HepG2 (cell line): Measurements from ENCODE around the gene PYURF. TPM values are rescaled to one million over a fixed set of nuclear protein-coding genes. Genes with fewer than 3 reads are reported as not detected.

Experiments used
- FLYWCH1 ChIP-seq: sonication (generic); formaldehyde crosslinking; IDR thresholded peaks from 2 replicates; pipeline ENCODE4 v1.8.1; 2023; ENCODE audit warnings: mild to moderate bottlenecking, missing genetic modification reagents
- NFIC ChIP-seq: IDR thresholded peaks from 2 replicates; pipeline ENCODE4 v1.6.1; 2012; ENCODE audit warnings: mild to moderate bottlenecking, low read length, inconsistent platforms
- SUZ12 ChIP-seq: fragments of 150-350 bp; IDR thresholded peaks from 2 replicates; pipeline ENCODE4 v1.6.1; 2014; ENCODE audit warnings: low read depth, low read length
- ZBTB21 ChIP-seq: sonication (generic); formaldehyde crosslinking; IDR thresholded peaks from 2 replicates; pipeline ENCODE4 v1.4.0; 2020; ENCODE audit warnings: missing genetic modification reagents
- ZNF207 ChIP-seq: fragments of 450-650 bp; IDR thresholded peaks from 2 replicates; pipeline ENCODE4 v1.6.1; 2016; ENCODE audit warnings: antibody characterized with exemption, borderline replicate concordance
- ZNF44 ChIP-seq: sonication (generic); formaldehyde crosslinking; IDR thresholded peaks from 2 replicates; pipeline ENCODE4 v1.5.1; 2020; ENCODE audit warnings: mild to moderate bottlenecking, missing genetic modification reagents
- ZNF484 ChIP-seq: sonication (generic); formaldehyde crosslinking; IDR thresholded peaks from 2 replicates; pipeline ENCODE4 v1.5.1; 2020; ENCODE audit warnings: mild to moderate bottlenecking, low read depth, missing genetic modification reagents, borderline replicate concordance
- ZNF710 ChIP-seq: sonication (generic); formaldehyde crosslinking; IDR thresholded peaks from 2 replicates; pipeline ENCODE4 v1.5.0; 2020; ENCODE audit warnings: mild to moderate bottlenecking, missing genetic modification reagents, borderline replicate concordance
- ZNF749 ChIP-seq: sonication (generic); formaldehyde crosslinking; IDR thresholded peaks from 2 replicates; pipeline ENCODE4 v1.8.0; 2022; ENCODE audit warnings: mild to moderate bottlenecking, missing genetic modification reagents, moderate library complexity, borderline replicate concordance
- ZNF850 ChIP-seq: sonication (generic); formaldehyde crosslinking; conservative IDR thresholded peaks from 2 replicates; pipeline ENCODE4 v1.9.0; 2021; ENCODE audit warnings: mild to moderate bottlenecking, missing genetic modification reagents
- polyA plus RNA-seq, 8 experiments: library from polyadenylated mRNA; depleted of rRNA in 3 of 8; stranded (reverse) in 7 of 8; unstranded in 1 of 8; fragments of >200 nt; fragmentation: Illumina TruSeq in 4 of 8; extraction: Trizol in 4 of 8; gene quantifications; 2 replicates each; pipeline versions ENCODE4 v1.2.1 to v1.2.3, GENCODE V29; 2011 to 2016; ENCODE audit warnings: low read depth in 4 of 8, missing spikeins in 1 of 8, mixed read lengths in 1 of 8; ENCODE audit not compliant: insufficient read depth in 1 of 8
- total RNA-seq, 5 experiments: library from RNA; depleted of rRNA; stranded (reverse); fragments of >200 nt; fragmentation: Illumina TruSeq; extraction: Trizol; gene quantifications; 2 replicates each; pipeline ENCODE4 v1.2.3, GENCODE V29; 2016; ENCODE audit warnings: low read depth in 1 of 5
- TF ChIP-seq, protein P1 (sequence below), 2 experiments: fragments of 450-650 bp in 1 of 2; sonication (generic) in 1 of 2; formaldehyde crosslinking in 1 of 2; IDR thresholded peaks; 2 replicates each; pipeline versions ENCODE4 v1.6.1 to v1.8.0; 2016 to 2022; ENCODE audit warnings: antibody characterized with exemption in 1 of 2, mild to moderate bottlenecking in 1 of 2, missing genetic modification reagents in 1 of 2
- TF ChIP-seq, protein P2 (sequence below): sonication (generic); formaldehyde crosslinking; IDR thresholded peaks from 2 replicates; pipeline ENCODE4 v1.4.0; 2020; ENCODE audit warnings: mild to moderate bottlenecking, missing genetic modification reagents

The PYURF gene
- total and polyA plus RNA-seq, 2 of the 13 experiments (the other 11 are each of a cell fraction or from before 2014, with no cell fraction given), result 59.9 to 95.2 TPM

- TF ChIP-seq ZNF710, result peak; percentile 80
- peak; percentile 88 for TF ChIP-seq ZNF749 (CRISPR knock-in tag)
- no peak for TF ChIP-seq ZNF207
- 0 out of 2 replicates have a peak, but pooled peaks have one; percentile 52 for TF ChIP-seq ZNF850 (CRISPR knock-in tag)
- TF ChIP-seq NFIC, result no peak
- 0 out of 2 replicates have a peak, but pooled peaks have one; percentile 50 for TF ChIP-seq FLYWCH1 (CRISPR knock-in tag)
- no peak for TF ChIP-seq ZNF44 (CRISPR knock-in tag)
- TF ChIP-seq ZBTB21 (CRISPR knock-in tag), result 0 out of 2 replicates have a peak, but pooled peaks have one; percentile 25
- TF ChIP-seq, protein P1, sequence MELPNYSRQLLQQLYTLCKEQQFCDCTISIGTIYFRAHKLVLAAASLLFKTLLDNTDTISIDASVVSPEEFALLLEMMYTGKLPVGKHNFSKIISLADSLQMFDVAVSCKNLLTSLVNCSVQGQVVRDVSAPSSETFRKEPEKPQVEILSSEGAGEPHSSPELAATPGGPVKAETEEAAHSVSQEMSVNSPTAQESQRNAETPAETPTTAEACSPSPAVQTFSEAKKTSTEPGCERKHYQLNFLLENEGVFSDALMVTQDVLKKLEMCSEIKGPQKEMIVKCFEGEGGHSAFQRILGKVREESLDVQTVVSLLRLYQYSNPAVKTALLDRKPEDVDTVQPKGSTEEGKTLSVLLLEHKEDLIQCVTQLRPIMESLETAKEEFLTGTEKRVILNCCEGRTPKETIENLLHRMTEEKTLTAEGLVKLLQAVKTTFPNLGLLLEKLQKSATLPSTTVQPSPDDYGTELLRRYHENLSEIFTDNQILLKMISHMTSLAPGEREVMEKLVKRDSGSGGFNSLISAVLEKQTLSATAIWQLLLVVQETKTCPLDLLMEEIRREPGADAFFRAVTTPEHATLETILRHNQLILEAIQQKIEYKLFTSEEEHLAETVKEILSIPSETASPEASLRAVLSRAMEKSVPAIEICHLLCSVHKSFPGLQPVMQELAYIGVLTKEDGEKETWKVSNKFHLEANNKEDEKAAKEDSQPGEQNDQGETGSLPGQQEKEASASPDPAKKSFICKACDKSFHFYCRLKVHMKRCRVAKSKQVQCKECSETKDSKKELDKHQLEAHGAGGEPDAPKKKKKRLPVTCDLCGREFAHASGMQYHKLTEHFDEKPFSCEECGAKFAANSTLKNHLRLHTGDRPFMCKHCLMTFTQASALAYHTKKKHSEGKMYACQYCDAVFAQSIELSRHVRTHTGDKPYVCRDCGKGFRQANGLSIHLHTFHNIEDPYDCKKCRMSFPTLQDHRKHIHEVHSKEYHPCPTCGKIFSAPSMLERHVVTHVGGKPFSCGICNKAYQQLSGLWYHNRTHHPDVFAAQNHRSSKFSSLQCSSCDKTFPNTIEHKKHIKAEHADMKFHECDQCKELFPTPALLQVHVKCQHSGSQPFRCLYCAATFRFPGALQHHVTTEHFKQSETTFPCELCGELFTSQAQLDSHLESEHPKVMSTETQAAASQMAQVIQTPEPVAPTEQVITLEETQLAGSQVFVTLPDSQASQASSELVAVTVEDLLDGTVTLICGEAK (IDR thresholded peaks at IDR 0.05), result no peak
- TF ChIP-seq, protein P1 (CRISPR knock-in tag; IDR thresholded peaks at IDR 0.05), result peak; percentile 90
- TF ChIP-seq ZNF484, result 0 out of 2 replicates have a peak, but pooled peaks have one; percentile 21
- TF ChIP-seq, protein P2, sequence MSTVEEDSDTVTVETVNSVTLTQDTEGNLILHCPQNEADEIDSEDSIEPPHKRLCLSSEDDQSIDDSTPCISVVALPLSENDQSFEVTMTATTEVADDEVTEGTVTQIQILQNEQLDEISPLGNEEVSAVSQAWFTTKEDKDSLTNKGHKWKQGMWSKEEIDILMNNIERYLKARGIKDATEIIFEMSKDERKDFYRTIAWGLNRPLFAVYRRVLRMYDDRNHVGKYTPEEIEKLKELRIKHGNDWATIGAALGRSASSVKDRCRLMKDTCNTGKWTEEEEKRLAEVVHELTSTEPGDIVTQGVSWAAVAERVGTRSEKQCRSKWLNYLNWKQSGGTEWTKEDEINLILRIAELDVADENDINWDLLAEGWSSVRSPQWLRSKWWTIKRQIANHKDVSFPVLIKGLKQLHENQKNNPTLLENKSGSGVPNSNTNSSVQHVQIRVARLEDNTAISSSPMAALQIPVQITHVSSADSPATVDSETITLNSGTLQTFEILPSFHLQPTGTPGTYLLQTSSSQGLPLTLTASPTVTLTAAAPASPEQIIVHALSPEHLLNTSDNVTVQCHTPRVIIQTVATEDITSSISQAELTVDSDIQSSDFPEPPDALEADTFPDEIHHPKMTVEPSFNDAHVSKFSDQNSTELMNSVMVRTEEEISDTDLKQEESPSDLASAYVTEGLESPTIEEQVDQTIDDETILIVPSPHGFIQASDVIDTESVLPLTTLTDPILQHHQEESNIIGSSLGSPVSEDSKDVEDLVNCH (CRISPR knock-in tag), result 0 out of 2 replicates have a peak, but pooled peaks have one; percentile 69
- TF ChIP-seq SUZ12, result no peak
Observed at GRCh38 chr4:88523325-88524129, at the start of gene PYURF (continued).
